AG09319 (cell line): Measurements from ENCODE around the gene TAAR6.
"Not testable (repeated sequence)": the region's sequence is repeated elsewhere in the genome, so short reads cannot be mapped to it uniquely, and the experiment has no call there.

Source experiments
- DNase-seq: peaks from one replicate; pipeline ENCODE4 v3.0.0-alpha.2; 2010; ENCODE audit warnings: low read depth; ENCODE audit errors: extremely low read depth
- CTCF ChIP-seq: IDR thresholded peaks from 2 replicates; pipeline ENCODE4 v1.5.1; 2011; ENCODE audit warnings: low read depth, mild to moderate bottlenecking, inconsistent platforms, low read length, moderate library complexity

Gene TAAR6

GRCh38 chr6:132537145-132537544 is 33.0 kb upstream of the TAAR6 start:
- TF ChIP-seq CTCF: no peak
- no peak for DNase-seq

- no peak for TF ChIP-seq CTCF
- DNase-seq: no peak
These were observed 32.1 kb upstream of the TAAR6 start, which contains the start of gene TAAR9 for GRCh38 chr6:132537977-132538376. TSS of gene TAAR9 (plus strand) at chr6:132538277. CDS start at chr6:132538290, 13 bp downstream.

GRCh38 chr6:132544826-132545225 is 25.3 kb upstream of the TAAR6 start:
- no peak for DNase-seq

GRCh38 chr6:132548746-132549463 is 21.2 kb upstream of the TAAR6 start:
- no peak for TF ChIP-seq CTCF
- no peak for DNase-seq

More at GRCh38 chr6:132544826-132545225, 25.3 kb upstream of the TAAR6 start:
- no peak for TF ChIP-seq CTCF

GRCh38 chr6:132551214-132551613 is 18.9 kb upstream of the TAAR6 start:
- DNase-seq: no peak
- TF ChIP-seq CTCF: no peak

GRCh38 chr6:132552372-132552771 is 17.8 kb upstream of the TAAR6 start, which contains the start of gene TAAR8:
TSS of gene TAAR8 (plus strand) at chr6:132552672. CDS start at chr6:132552693, 21 bp downstream.
- DNase-seq: no peak
- TF ChIP-seq CTCF: no peak

GRCh38 chr6:132560087-132560486 is 10.0 kb upstream of the TAAR6 start:
- DNase-seq: not testable (repeated sequence)

- DNase-seq: no peak
- TF ChIP-seq CTCF: no peak
These were observed 3.7 kb upstream of the TAAR6 start for GRCh38 chr6:132566404-132566803.
